LNCaP clone FGC (cell line): ENCODE data around the gene LRRC71.
A peak's percentile ranks its signal among the peaks of the same experiment; 100 is the strongest.

Experiments
- DNase-seq: peaks from one replicate; pipeline ENCODE4 v3.0.0-alpha.2; 2011; ENCODE audit warnings: low read depth
- H3K4me3 ChIP-seq: 2 replicates; pipeline ENCODE4 v1.5.1; 2011; ENCODE audit warnings: mild to moderate bottlenecking, low read depth, low read length, control low read depth
- CTCF ChIP-seq: IDR thresholded peaks from 2 replicates; pipeline ENCODE4 v1.5.1; 2012; ENCODE audit warnings: mild to moderate bottlenecking; ENCODE audit not compliant: control insufficient read depth, insufficient read depth; ENCODE audit errors: extremely low read depth

Gene LRRC71

GRCh38 chr1:156927215-156928042 lies 7.0 kb downstream of the LRRC71 start:
- no peak overlapping the region for H3K4me3 ChIP-seq
- no peak for DNase-seq
- peak; percentile 87 for TF ChIP-seq CTCF

GRCh38 chr1:156928043-156928602 lies 7.7 kb downstream of the LRRC71 start:
- no peak overlapping the region for H3K4me3 ChIP-seq
- no peak for TF ChIP-seq CTCF
- no peak for DNase-seq

- no peak for DNase-seq
- no peak overlapping the region for H3K4me3 ChIP-seq
- TF ChIP-seq CTCF = no peak
Measured at GRCh38 chr1:156929596-156930238, 9.3 kb downstream of the LRRC71 start.

- no peak for TF ChIP-seq CTCF
- no peak overlapping the region for H3K4me3 ChIP-seq
Measured at GRCh38 chr1:156930483-156930882, 10.1 kb downstream of the LRRC71 start.

GRCh38 chr1:156931211-156931952 lies 10.9 kb downstream of the LRRC71 start:
- no peak overlapping the region for H3K4me3 ChIP-seq
- DNase-seq = no peak
- no peak for TF ChIP-seq CTCF

More at GRCh38 chr1:156930483-156930882, 10.1 kb downstream of the LRRC71 start:
- DNase-seq = no peak

- no peak for TF ChIP-seq CTCF
- DNase-seq = no peak
- no peak overlapping the region for H3K4me3 ChIP-seq
Measured at GRCh38 chr1:156931974-156932710, 11.7 kb downstream of the LRRC71 start.
